H9 (cell line): ENCODE data around the gene ZNRF3. TPM values are rescaled to one million over a fixed set of nuclear protein-coding genes. Genes with fewer than 3 reads are reported as not detected.

ENCODE experiments used
- DNase-seq: peaks from one replicate; pipeline ENCODE4 v3.0.0-alpha.2; 2017
- H2AFZ ChIP-seq: one replicate; pipeline ENCODE4 v1.6.1; 2013; ENCODE audit warnings: mild to moderate bottlenecking, low read length, control low read depth, moderate library complexity
- H2AK5ac ChIP-seq: 2 replicates; pipeline ENCODE4 v1.6.1; 2013; ENCODE audit warnings: low read length, control low read depth, mixed read lengths; ENCODE audit not compliant: insufficient read length
- H2BK120ac ChIP-seq: one replicate; pipeline ENCODE4 v1.6.1; 2013; ENCODE audit warnings: low read depth, mild to moderate bottlenecking, low read length, control low read depth, inconsistent platforms; ENCODE audit not compliant: poor library complexity, severe bottlenecking
- H2BK12ac ChIP-seq: 2 replicates; pipeline ENCODE4 v1.6.1; 2013; ENCODE audit warnings: low read length, control low read depth, mixed read lengths, low read depth; ENCODE audit not compliant: insufficient read length
- H2BK15ac ChIP-seq: 2 replicates; pipeline ENCODE4 v1.6.1; 2013; ENCODE audit warnings: low read depth, low read length, control low read depth
- H2BK20ac ChIP-seq: one replicate; pipeline ENCODE4 v1.6.1; 2013; ENCODE audit warnings: low read depth, mild to moderate bottlenecking, low read length, control low read depth, inconsistent platforms; ENCODE audit not compliant: poor library complexity, severe bottlenecking
- H2BK5ac ChIP-seq: 2 replicates; pipeline ENCODE4 v1.6.1; 2013; ENCODE audit warnings: low read length, control low read depth, mixed read lengths; ENCODE audit not compliant: insufficient read length
- H3K14ac ChIP-seq: 2 replicates; pipeline ENCODE4 v1.6.1; 2013; ENCODE audit warnings: low read length, control low read depth; ENCODE audit not compliant: insufficient read depth
- H3K18ac ChIP-seq: 2 replicates; pipeline ENCODE4 v1.6.1; 2013; ENCODE audit warnings: low read depth, mild to moderate bottlenecking, mixed read lengths, low read length, control low read depth; ENCODE audit not compliant: insufficient read length
- H3K23ac ChIP-seq: 2 replicates; pipeline ENCODE4 v1.6.1; 2013; ENCODE audit warnings: low read length, control low read depth, mixed read lengths, low read depth; ENCODE audit not compliant: insufficient read length
- H3K23me2 ChIP-seq: 2 replicates; pipeline ENCODE4 v1.6.1; 2013; ENCODE audit warnings: low read depth, mild to moderate bottlenecking, mixed read lengths, low read length, control low read depth; ENCODE audit not compliant: insufficient read length, poor library complexity, severe bottlenecking
- H3K27ac ChIP-seq: 2 replicates; pipeline ENCODE4 v1.5.1; 2013; ENCODE audit warnings: low read length, control low read depth, mixed read lengths, low read depth; ENCODE audit not compliant: insufficient read length
- H3K27me3 ChIP-seq: 2 replicates; pipeline ENCODE4 v1.6.1; 2013; ENCODE audit warnings: low read length, control low read depth, inconsistent platforms; ENCODE audit not compliant: insufficient read depth
- H3K4ac ChIP-seq: 2 replicates; pipeline ENCODE4 v1.6.1; 2013; ENCODE audit warnings: low read depth, mild to moderate bottlenecking, control low read depth, inconsistent platforms, low read length, moderate library complexity
- H3K4me1 ChIP-seq: 2 replicates; pipeline ENCODE4 v1.6.1; 2013; ENCODE audit warnings: low read length, control low read depth, inconsistent platforms; ENCODE audit not compliant: insufficient read depth
- H3K4me2 ChIP-seq: 2 replicates; pipeline ENCODE4 v1.6.1; 2013; ENCODE audit warnings: low read length, control low read depth, mixed read lengths; ENCODE audit not compliant: insufficient read length, insufficient read depth
- H3K56ac ChIP-seq: 2 replicates; pipeline ENCODE4 v1.6.1; 2013; ENCODE audit warnings: low read depth, mild to moderate bottlenecking, mixed read lengths, low read length, control low read depth; ENCODE audit not compliant: insufficient read length
- H3K79me1 ChIP-seq: 2 replicates; pipeline ENCODE4 v1.6.1; 2013; ENCODE audit warnings: low read depth, mild to moderate bottlenecking, moderate library complexity, low read length, control low read depth, inconsistent platforms; ENCODE audit not compliant: insufficient read depth, poor library complexity, severe bottlenecking
- H3K79me2 ChIP-seq: 2 replicates; pipeline ENCODE4 v1.6.1; 2013; ENCODE audit warnings: low read length, control low read depth, inconsistent platforms; ENCODE audit not compliant: insufficient read depth
- H3K9ac ChIP-seq: 2 replicates; pipeline ENCODE4 v1.6.1; 2013; ENCODE audit warnings: low read length, control low read depth, mixed read lengths; ENCODE audit not compliant: insufficient read length; ENCODE audit errors: extremely low read depth
- H3K9me3 ChIP-seq: one replicate; pipeline ENCODE4 v1.6.1; 2013; ENCODE audit warnings: low read depth, low read length, inconsistent platforms; ENCODE audit not compliant: control insufficient read depth
- H3T11ph ChIP-seq: one replicate; pipeline ENCODE4 v1.6.1; 2013; ENCODE audit warnings: mild to moderate bottlenecking, low read length, control low read depth, inconsistent platforms
- H4K20me1 ChIP-seq: one replicate; pipeline ENCODE4 v1.6.1; 2013; ENCODE audit not compliant: control insufficient read depth, insufficient read length, insufficient read depth
- H4K5ac ChIP-seq: 2 replicates; pipeline ENCODE4 v1.6.1; 2013; ENCODE audit warnings: low read depth, mild to moderate bottlenecking, mixed read lengths, low read length, control low read depth; ENCODE audit not compliant: insufficient read length
- H4K8ac ChIP-seq: replicated peaks from 2 replicates; pipeline ENCODE4 v1.6.1; 2013; ENCODE audit warnings: low read length, control low read depth, mixed read lengths, low read depth; ENCODE audit not compliant: insufficient read length
- H4K91ac ChIP-seq: 2 replicates; pipeline ENCODE4 v1.6.1; 2013; ENCODE audit warnings: low read depth, mild to moderate bottlenecking, moderate library complexity, mixed read lengths, low read length, control low read depth; ENCODE audit not compliant: insufficient read length
- H3K27ac Mint-ChIP-seq, 3 experiments: 2 replicates in 2 of 3; 3 replicates in 1 of 3; pipeline ENCODE4 v1.8.0; 2020 to 2021; ENCODE audit warnings: mixed read lengths in 3 of 3, mild to moderate bottlenecking in 1 of 3, moderate library complexity in 1 of 3
- H3K27me3 Mint-ChIP-seq: 2 replicates; pipeline ENCODE4 v1.8.0; 2021; ENCODE audit warnings: low read depth, mild to moderate bottlenecking, moderate library complexity, mixed read lengths
- H3K36me3 Mint-ChIP-seq, 3 experiments: 2 replicates in 2 of 3; 3 replicates in 1 of 3; pipeline ENCODE4 v1.8.0; 2020 to 2021; ENCODE audit warnings: low read depth in 3 of 3, mixed read lengths in 3 of 3; ENCODE audit not compliant: insufficient read depth in 1 of 3
- H3K4me1 Mint-ChIP-seq, 2 experiments: 2 replicates each; pipeline ENCODE4 v1.8.0; 2020; ENCODE audit warnings: mixed read lengths in 2 of 2
- H3K4me3 Mint-ChIP-seq, 2 experiments: 2 replicates in 1 of 2; 3 replicates in 1 of 2; pipeline ENCODE4 v1.8.0; 2020 to 2021; ENCODE audit warnings: mild to moderate bottlenecking in 2 of 2, mixed read lengths in 2 of 2, moderate library complexity in 1 of 2
- H3K9me3 Mint-ChIP-seq, 2 experiments: 2 replicates in 1 of 2; 3 replicates in 1 of 2; pipeline ENCODE4 v1.8.0; 2020; ENCODE audit warnings: mild to moderate bottlenecking in 2 of 2, mixed read lengths in 2 of 2, moderate library complexity in 1 of 2
- CTCF ChIP-seq: fragments of 200-600 bp; sonication (generic); conservative IDR thresholded peaks from 3 replicates; pipeline ENCODE4 v1.8.0; 2021; ENCODE audit warnings: antibody characterized with exemption, mild to moderate bottlenecking
- WGBS: extraction: QIAGEN DNeasy Blood & Tissue Kit; methylation state at CpG from one replicate; pipeline ENCODE4 v1.1.7; 2013; ENCODE audit warnings: missing lambda C conversion rate, low lambda C conversion rate, mixed read lengths; ENCODE audit not compliant: insufficient read length; ENCODE audit errors: extremely low coverage; 5-methylcytosine and 5-hydroxymethylcytosine counted together
- total RNA-seq: library from RNA; stranded (reverse); gene quantifications from 2 replicates; pipeline ENCODE4 v1.2.1, GENCODE V29; 2021

The ZNRF3 gene
- total RNA-seq, 1 experiment from 2014 or later = 20.6 TPM

DNA sequence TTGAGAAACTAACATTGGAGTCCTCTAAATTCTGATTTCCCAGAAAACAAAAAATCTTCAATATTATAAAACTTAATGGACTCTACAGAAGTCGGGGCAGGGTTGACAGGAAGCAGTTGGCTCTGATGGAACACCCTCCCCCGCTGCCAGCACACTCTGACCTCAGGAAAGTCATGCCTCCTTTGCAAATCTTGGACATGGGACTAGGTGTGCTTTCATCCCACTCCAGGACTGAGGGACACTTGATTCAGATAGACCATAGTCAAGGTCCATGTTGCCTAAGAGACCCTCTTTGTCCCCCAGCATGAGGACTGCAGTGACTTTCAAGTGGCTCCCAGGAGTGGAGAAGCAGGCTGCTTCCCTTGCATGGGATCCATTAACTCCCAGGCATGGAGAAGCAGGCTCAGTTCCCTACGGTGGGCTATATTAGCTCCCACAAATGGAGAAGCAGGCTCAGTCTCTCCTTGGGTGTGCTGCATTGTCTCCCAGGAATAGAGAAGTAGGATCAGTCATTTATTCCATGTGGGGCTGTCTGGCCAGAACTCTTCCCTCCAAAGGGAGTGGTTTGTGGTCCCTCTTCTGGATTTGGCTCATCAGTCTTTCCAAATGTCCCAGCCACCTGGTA lies 139.9 kb downstream of the ZNRF3 start:
- Histone ChIP-seq H4K8ac (no peak overlapping the region), H3K4ac (no peak overlapping the region), H3K23ac (no peak overlapping the region), H2BK5ac (no peak overlapping the region), H2BK120ac (no peak overlapping the region), H3T11ph (no peak overlapping the region), H3K27ac (no peak overlapping the region), H3K27me3 (no peaks in the 10 kb centered on the region), H4K91ac (no peak overlapping the region), H2BK12ac (no peak overlapping the region), H2AK5ac (no peak overlapping the region), H3K4me1 (peaks cover 6% of the 10 kb centered on the region; the same call in 1 of the 2 replicates), H3K18ac (no peak overlapping the region), H3K23me2 (no peaks in the 10 kb centered on the region), H3K79me2 (no peaks in the 10 kb centered on the region; the same call in 1 of the 2 replicates), H3K9ac (no peak overlapping the region), H4K20me1 (no peaks in the 10 kb centered on the region), H3K79me1 (no peaks in the 10 kb centered on the region), H2BK20ac (no peak overlapping the region), H2AFZ (no peak overlapping the region), H3K56ac (no peak overlapping the region), H4K5ac (no peak overlapping the region), H2BK15ac (no peak overlapping the region), H3K9me3 (no peaks in the 10 kb centered on the region), H3K14ac (no peak overlapping the region), H3K4me2 (no peak overlapping the region)
- Mint-ChIP-seq H3K27ac (peak overlapping the region in 1 of 3 experiments; percentile 13; a peak in 2 of 7 replicates), H3K4me1 (peaks cover 20 to 22% of the 10 kb centered on the region in 2 experiments), H3K36me3 (peaks cover 3 to 17% (median 5%) of the 10 kb centered on the region in 3 experiments; a peak in 6 of 7 replicates), H3K9me3 (no peaks in the 10 kb centered on the region), H3K4me3 (no peak overlapping the region), H3K27me3 (no peaks in the 10 kb centered on the region)
- TF ChIP-seq CTCF = no peak
- no CpG with 5 or more reads among the region's 3 CpGs for WGBS
- no peak for DNase-seq
